K562 (cell line): ENCODE measurements around the gene AAK1. TPM values are rescaled to one million over a fixed set of nuclear protein-coding genes. Genes with fewer than 3 reads are reported as not detected.

Experiments used
- CHD7 ChIP-seq: fragments of 200-600 bp; sonication (generic); IDR thresholded peaks from one replicate; pipeline ENCODE4 v1.6.1; 2012; ENCODE audit warnings: mild to moderate bottlenecking, low read depth, low read length, inconsistent platforms
- DACH1 ChIP-seq: fragments of 450-650 bp; IDR thresholded peaks from 2 replicates; pipeline ENCODE4 v1.6.1; 2018; ENCODE audit not compliant: partially characterized antibody
- DNMT1 ChIP-seq: fragments of 450-650 bp; IDR thresholded peaks from 2 replicates; pipeline ENCODE4 v1.6.1; 2016; ENCODE audit warnings: antibody characterized with exemption, mild to moderate bottlenecking
- GTF2E2 ChIP-seq: fragments of 200-800 bp; sonication (Bioruptor generic); IDR thresholded peaks from 2 replicates; pipeline ENCODE4 v1.6.1; 2016; ENCODE audit warnings: missing genetic modification characterization, missing compliant biosample characterization
- HDAC2 ChIP-seq: fragments of 450-650 bp; IDR thresholded peaks from 2 replicates; pipeline ENCODE4 v1.6.1; 2016; ENCODE audit warnings: mild to moderate bottlenecking
- HEY1 ChIP-seq: fragments of 250-450 bp; sonication (Bioruptor Pico); IDR thresholded peaks from 2 replicates; pipeline ENCODE4 v1.5.0; 2020; ENCODE audit warnings: mild to moderate bottlenecking, moderate library complexity, borderline replicate concordance
- MTF1 ChIP-seq: fragments of 250-450 bp; sonication (Bioruptor Pico); IDR thresholded peaks from 2 replicates; pipeline ENCODE4 v1.9.0; 2021; ENCODE audit warnings: moderate library complexity, mild to moderate bottlenecking, inconsistent platforms, borderline replicate concordance
- RAD21 ChIP-seq, 2 experiments: fragments of 250-450 bp in 1 of 2; fragments of 450-650 bp in 1 of 2; sonication (Bioruptor Pico) in 1 of 2; formaldehyde crosslinking in 1 of 2; IDR thresholded peaks in 1 of 2; conservative IDR thresholded peaks in 1 of 2; 2 replicates each; pipeline versions ENCODE4 v1.4.0 to v1.8.0; 2020 to 2022; ENCODE audit warnings: mild to moderate bottlenecking in 2 of 2, moderate library complexity in 1 of 2
- SRF ChIP-seq, 2 experiments: fragments of 250-450, 450-650 bp in 1 of 2; sonication (Bioruptor Pico) in 1 of 2; sonication (generic) in 1 of 2; formaldehyde crosslinking; IDR thresholded peaks; 2 replicates each; pipeline versions ENCODE4 v1.5.0 to v1.5.1; 2020 to 2022; ENCODE audit warnings: mild to moderate bottlenecking in 1 of 2, missing genetic modification reagents in 1 of 2
- ZBTB49 ChIP-seq: sonication (generic); formaldehyde crosslinking; IDR thresholded peaks from 2 replicates; pipeline ENCODE4 v1.8.0; 2022; ENCODE audit warnings: missing genetic modification reagents, mild to moderate bottlenecking, borderline replicate concordance
- polyA plus RNA-seq, 8 experiments: library from polyadenylated mRNA; depleted of rRNA in 4 of 8; stranded (reverse) in 5 of 8; unstranded in 3 of 8; fragments of >200 nt; fragmentation: Nextera tagmentation in 2 of 8; fragmentation: Illumina TruSeq in 1 of 8; extraction: Ambion mirVana in 2 of 8; extraction: Trizol in 1 of 8; gene quantifications; 2 replicates each; pipeline versions ENCODE4 v1.2.1 to v1.2.3, GENCODE V29; 2011 to 2014; ENCODE audit warnings: inconsistent platforms in 1 of 8, missing spikeins in 1 of 8
- total RNA-seq, 7 experiments: library from RNA; depleted of rRNA in 6 of 7; stranded (reverse); fragments of >200 nt in 6 of 7; fragmentation: Illumina TruSeq in 2 of 7; extraction: Trizol in 2 of 7; gene quantifications; 2 replicates each; pipeline versions ENCODE4 v1.2.1 to v1.2.3, GENCODE V29; 2011 to 2021; ENCODE audit warnings: low replicate concordance in 1 of 7
- TF ChIP-seq, protein P1 (sequence below): fragments of 250-450 bp; sonication (Bioruptor Pico); IDR thresholded peaks from 2 replicates; pipeline ENCODE4 v1.6.1; 2021; ENCODE audit warnings: mild to moderate bottlenecking
- TF ChIP-seq, protein P2 (sequence below): fragments of 250-450 bp; sonication (Bioruptor Pico); IDR thresholded peaks from 2 replicates; pipeline ENCODE4 v1.9.0; 2021; ENCODE audit warnings: mild to moderate bottlenecking

Gene AAK1
- total and polyA plus RNA-seq, 9 of the 15 experiments (the other 6 are each of a cell fraction or from before 2014, with no cell fraction given) = 0.89 to 17.1 (median 6.0) TPM

GRCh38 chr2:69642709-69643601 is 584 bp downstream of the AAK1 start (continued):
- TF ChIP-seq CHD7 (no peak), HEY1 (CRISPR knock-in tag) (no peak), ZBTB49 (CRISPR knock-in tag) (no peak), DACH1 (no peak), GTF2E2 (peak; percentile 82), HDAC2 (peak; percentile 72), MTF1 (CRISPR knock-in tag) (no peak), SRF (CRISPR knock-in tag; IDR thresholded peaks at IDR 0.05) (no peak), RAD21 (CRISPR knock-in tag; conservative IDR thresholded peaks at IDR 0.05 in 1 of 2, IDR thresholded peaks at IDR 0.05 in 1 of 2) (no peak; a peak in 2 of 4 replicates), DNMT1 (no peak)
- TF ChIP-seq, protein P1, sequence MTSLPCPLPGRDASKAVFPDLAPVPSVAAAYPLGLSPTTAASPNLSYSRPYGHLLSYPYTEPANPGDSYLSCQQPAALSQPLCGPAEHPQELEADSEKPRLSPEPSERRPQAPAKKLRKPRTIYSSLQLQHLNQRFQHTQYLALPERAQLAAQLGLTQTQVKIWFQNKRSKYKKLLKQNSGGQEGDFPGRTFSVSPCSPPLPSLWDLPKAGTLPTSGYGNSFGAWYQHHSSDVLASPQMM (CRISPR knock-in tag) = no peak
- TF ChIP-seq, protein P2, sequence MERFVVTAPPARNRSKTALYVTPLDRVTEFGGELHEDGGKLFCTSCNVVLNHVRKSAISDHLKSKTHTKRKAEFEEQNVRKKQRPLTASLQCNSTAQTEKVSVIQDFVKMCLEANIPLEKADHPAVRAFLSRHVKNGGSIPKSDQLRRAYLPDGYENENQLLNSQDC (CRISPR knock-in tag) = no peak
